GM12878 (cell line): ENCODE measurements around the gene ZNF532. TPM values are rescaled to one million over a fixed set of nuclear protein-coding genes. Genes with fewer than 3 reads are reported as not detected.

ENCODE experiments used
- ATAC-seq: fragments of 200-7000 bp; cut with Tn5 transposase; 3 replicates; pipeline ENCODE4 v1.9.1; 2020; ENCODE audit warnings: mild to moderate bottlenecking, moderate library complexity
- BruUV-seq: library from RNA; stranded (reverse); fragments of 400-500 nt; replicated peaks from 2 replicates; lab custom pipeline; 2021; lab: Mats Ljungman, UMichigan
- CTCF ChIA-PET: fragments of 300-600 bp; sonication (Branson Sonifier 250); formaldehyde crosslinking; extraction: SDS; loops from one replicate; lab custom pipeline; 2021; ENCODE audit warnings: inconsistent platforms; lab: Yijun Ruan, JAX
- POLR2A ChIA-PET: fragments of 350-600 bp; formaldehyde crosslinking; extraction: SDS; loops from one replicate; lab custom pipeline; 2021; ENCODE audit warnings: inconsistent platforms; lab: Charles Lee
- RAD21 ChIA-PET: fragments of 300-600 bp; sonication (Branson Sonifier 250); formaldehyde crosslinking; loops from one replicate; lab custom pipeline; 2023; ENCODE audit warnings: antibody characterized with exemption; ENCODE audit not compliant: unreplicated experiment; lab: Charles Lee
- SMC1A ChIA-PET: fragments of 300-600 bp; sonication (Branson Sonifier 250); formaldehyde crosslinking; loops from one replicate; lab custom pipeline; 2023; ENCODE audit not compliant: unreplicated experiment, uncharacterized antibody; lab: Charles Lee
- DNase-seq: peaks from one replicate; pipeline ENCODE4 v3.0.0-alpha.2; 2011; ENCODE audit warnings: low read depth, low spot score
- FAIRE-seq: peaks from 3 replicates; lab custom pipeline; 2011; peaks lifted over from hg19 to GRCh38; lab: Jason Lieb, UNC
- H2AFZ ChIP-seq: 2 replicates; pipeline ENCODE4 v1.6.0; 2011; ENCODE audit warnings: low read depth, low read length, control low read depth; ENCODE audit not compliant: control insufficient read depth
- H3K27ac ChIP-seq: 2 replicates; pipeline ENCODE4 v1.5.1; 2011; ENCODE audit warnings: control low read depth; ENCODE audit not compliant: control insufficient read depth, insufficient read depth
- H3K27me3 ChIP-seq, 2 experiments: replicated peaks in 1 of 2; 2 replicates each; pipeline versions ENCODE4 v1.6.0 to v1.6.1; 2011; ENCODE audit warnings: low read length in 1 of 2; ENCODE audit not compliant: control insufficient read depth in 2 of 2, insufficient read depth in 2 of 2
- H3K36me3 ChIP-seq, 2 experiments: 2 replicates each; pipeline ENCODE4 v1.5.1; 2011; ENCODE audit warnings: low read length in 1 of 2; ENCODE audit not compliant: control insufficient read depth in 2 of 2, insufficient read depth in 2 of 2
- H3K4me1 ChIP-seq: 2 replicates; pipeline ENCODE4 v1.6.1; 2011; ENCODE audit warnings: mild to moderate bottlenecking, low read length, moderate library complexity, mixed read lengths; ENCODE audit not compliant: control insufficient read depth, insufficient read depth
- H3K4me2 ChIP-seq: 2 replicates; pipeline ENCODE4 v1.6.0; 2011; ENCODE audit warnings: control low read depth; ENCODE audit not compliant: control insufficient read depth, insufficient read depth
- H3K4me3 ChIP-seq: fragments of 200-600 bp; sonication (generic); 2 replicates; pipeline ENCODE4 v1.5.1; 2016
- H3K79me2 ChIP-seq: 2 replicates; pipeline ENCODE4 v1.6.0; 2011; ENCODE audit warnings: low read length; ENCODE audit not compliant: control insufficient read depth, insufficient read depth
- H3K9ac ChIP-seq: 2 replicates; pipeline ENCODE4 v1.8.0; 2011; ENCODE audit warnings: low read length, control low read depth, mixed read lengths; ENCODE audit not compliant: control insufficient read depth, insufficient read depth
- H3K9me3 ChIP-seq: replicated peaks from 3 replicates; pipeline ENCODE4 v1.5.1; 2011; ENCODE audit warnings: mild to moderate bottlenecking, low read length; ENCODE audit not compliant: control insufficient read depth, insufficient read depth
- H4K20me1 ChIP-seq: 2 replicates; pipeline ENCODE4 v1.6.0; 2011; ENCODE audit not compliant: control insufficient read depth, insufficient read depth
- BMI1 ChIP-seq: fragments of 450-650 bp; IDR thresholded peaks from 2 replicates; pipeline ENCODE4 v1.6.1; 2016; ENCODE audit warnings: mild to moderate bottlenecking, moderate library complexity, borderline replicate concordance
- DPF2 ChIP-seq: fragments of 450-650 bp; IDR thresholded peaks from 2 replicates; pipeline ENCODE4 v1.6.1; 2017; ENCODE audit warnings: mild to moderate bottlenecking
- E4F1 ChIP-seq: fragments of 450-650 bp; IDR thresholded peaks from 2 replicates; pipeline ENCODE4 v1.6.1; 2018; ENCODE audit warnings: borderline replicate concordance, mild to moderate bottlenecking; ENCODE audit not compliant: partially characterized antibody
- GATAD2B ChIP-seq: fragments of 450-650 bp; conservative IDR thresholded peaks from 2 replicates; pipeline ENCODE4 v1.6.1; 2017; ENCODE audit warnings: low read depth, mild to moderate bottlenecking, moderate library complexity
- HDAC2 ChIP-seq: fragments of 200-600 bp; sonication (generic); IDR thresholded peaks from 2 replicates; pipeline ENCODE4 v1.6.1; 2017
- IKZF1 ChIP-seq: fragments of 450-650 bp; conservative IDR thresholded peaks from 2 replicates; pipeline ENCODE4 v1.6.1; 2017; ENCODE audit warnings: antibody characterized with exemption, mild to moderate bottlenecking
- IKZF2 ChIP-seq, 2 experiments: fragments of 450-650 bp; IDR thresholded peaks; 2 replicates each; pipeline ENCODE4 v1.6.1; 2017; ENCODE audit warnings: mild to moderate bottlenecking in 2 of 2, moderate library complexity in 2 of 2
- POU2F2 ChIP-seq: IDR thresholded peaks from 3 replicates; pipeline ENCODE4 v1.6.1; 2011; ENCODE audit warnings: low read depth, mild to moderate bottlenecking, low read length, borderline replicate concordance
- RBBP5 ChIP-seq: fragments of 200-600 bp; sonication (generic); conservative IDR thresholded peaks from 2 replicates; pipeline ENCODE4 v1.6.1; 2016
- SIN3A ChIP-seq: IDR thresholded peaks from 2 replicates; pipeline ENCODE4 v1.6.1; 2012; ENCODE audit warnings: low read depth, low read length, improper control_type of control experiment
- USF2 ChIP-seq: IDR thresholded peaks from 2 replicates; pipeline ENCODE4 v1.6.1; 2011; ENCODE audit warnings: low read depth, low read length, improper control_type of control experiment, borderline replicate concordance
- WGBS: methylation state at CpG from one replicate; pipeline ENCODE4 v1.1.6; 2016; ENCODE audit warnings: low lambda C conversion rate; ENCODE audit not compliant: insufficient replicate concordance, insufficient coverage; ENCODE audit errors: missing lambda C conversion rate; 5-methylcytosine and 5-hydroxymethylcytosine counted together
- in situ Hi-C: fragments of 300-500 bp; cut with MboI; formaldehyde crosslinking; loops from 9 replicates; pipeline ENCODE4 v1.14.3; 2018; ENCODE audit warnings: mixed read lengths
- intact Hi-C: fragments of 100-400 bp; cut with micrococcal nuclease; formaldehyde crosslinking; loops from one replicate; pipeline ENCODE4 v1.14.2; 2022; ENCODE audit not compliant: unreplicated experiment
- polyA plus RNA-seq, 11 experiments: library from polyadenylated mRNA; depleted of rRNA in 4 of 11; unstranded in 6 of 11; stranded (reverse) in 5 of 11; fragments of >200 nt; fragmentation: Nextera tagmentation in 4 of 11; fragmentation: Illumina TruSeq in 1 of 11; extraction: Ambion mirVana in 4 of 11; extraction: Trizol in 1 of 11; gene quantifications; 1 replicate in 1 of 11; 2 replicates in 10 of 11; pipeline versions ENCODE4 v1.2.1 to v1.2.3, GENCODE V29; 2011 to 2016; ENCODE audit warnings: inconsistent platforms in 2 of 11, missing spikeins in 2 of 11, low read depth in 1 of 11
- total RNA-seq, 4 experiments: library from RNA; depleted of rRNA in 3 of 4; stranded (reverse); fragments of >200 nt in 3 of 4; fragmentation: Illumina TruSeq in 1 of 4; extraction: Trizol in 1 of 4; gene quantifications; 2 replicates each; pipeline versions ENCODE4 v1.2.1 to v1.2.3, GENCODE V29; 2013 to 2021

The ZNF532 gene
- total and polyA plus RNA-seq, 10 of the 15 experiments (the other 5 are each of a cell fraction or from before 2014, with no cell fraction given) = 0.44 to 3.4 (median 1.4) TPM

GRCh38 chr18:58965291-58966004, 100.8 kb downstream of the ZNF532 start:
- peak overlapping the region; percentile 86 for H3K27ac ChIP-seq
- peak overlapping the region; percentile 68; the same call in 1 of the 2 replicates for H3K4me3 ChIP-seq
- H4K20me1 ChIP-seq = no peaks in the 10 kb centered on the region
- no peaks in the 10 kb centered on the region for H3K36me3 ChIP-seq
- TF ChIP-seq HDAC2 = no peak
- no peak for TF ChIP-seq E4F1
- TF ChIP-seq SIN3A = no peak
- peak; percentile 38 to 56; a peak in 2 of 4 replicates for TF ChIP-seq IKZF2 (IDR thresholded peaks at IDR 0.05)
- TF ChIP-seq USF2 = no peak
- TF ChIP-seq RBBP5 = no peak
- 0 out of 2 replicates have a peak, but pooled peaks have one; percentile 18 for TF ChIP-seq BMI1
- TF ChIP-seq POU2F2 = 0 out of 3 replicates have a peak, but pooled peaks have one; percentile 9
- TF ChIP-seq IKZF1 = peak; percentile 52; the same call in 1 of the 2 replicates
- no peak for TF ChIP-seq GATAD2B
- peak; percentile 42; the same call in 1 of the 2 replicates for TF ChIP-seq DPF2
- CTCF ChIA-PET = interaction anchor here (1.1 to 1.5 kb wide), 3 partner anchors 10 to 183 kb away, joined by 3 to 4 read pairs (median 3); no protein-coding TSS in a partner anchor
- peak overlapping the region; percentile 94 for H3K4me2 ChIP-seq
- H2AFZ ChIP-seq = peak overlapping the region; percentile 44; the same call in 1 of the 2 replicates
- POLR2A ChIA-PET = interaction anchor here (0.7 to 1.9 kb wide), 3 partner anchors 10 to 13 kb away, joined by 4 to 9 read pairs (median 4); no protein-coding TSS in a partner anchor
- H3K79me2 ChIP-seq = peaks cover 7% of the 10 kb centered on the region
- SMC1A ChIA-PET = interaction anchor here (0.8 to 4.9 kb wide), 12 partner anchors 10 to 204 kb away, joined by 3 to 33 read pairs (median 4); no protein-coding TSS in a partner anchor
- intact Hi-C loops = loop anchor here (10.0 kb wide), 1 partner anchor 431 kb away; no protein-coding TSS in a partner anchor
- BruUV-seq = TSS peak; percentile 62
- RAD21 ChIA-PET = interaction anchor here (0.5 to 2.3 kb wide), 10 partner anchors 10 to 281 kb away, joined by 3 to 8 read pairs (median 4); no protein-coding TSS in a partner anchor
- in situ Hi-C loops = no loop called here
- peak overlapping the region; percentile 68 for H3K9ac ChIP-seq
- no peaks in the 10 kb centered on the region for H3K27me3 ChIP-seq
- no peak for FAIRE-seq
- 31% methylated on average over 5 of the region's 5 CpGs for WGBS
- ATAC-seq = peak; percentile 20
- H3K9me3 ChIP-seq = no peaks in the 10 kb centered on the region
- H3K4me1 ChIP-seq = peaks cover 34% of the 10 kb centered on the region
- DNase-seq = no peak
